CD4-positive, alpha-beta T cell treated with Interleukin-6 for 4 hours (primary cell): ENCODE measurements around the gene KLHDC8A.

Experiments used
- DNase-seq: peaks from one replicate; pipeline ENCODE4 v3.0.0-alpha.2; 2020; ENCODE audit warnings: mixed read lengths

The KLHDC8A gene

DNA sequence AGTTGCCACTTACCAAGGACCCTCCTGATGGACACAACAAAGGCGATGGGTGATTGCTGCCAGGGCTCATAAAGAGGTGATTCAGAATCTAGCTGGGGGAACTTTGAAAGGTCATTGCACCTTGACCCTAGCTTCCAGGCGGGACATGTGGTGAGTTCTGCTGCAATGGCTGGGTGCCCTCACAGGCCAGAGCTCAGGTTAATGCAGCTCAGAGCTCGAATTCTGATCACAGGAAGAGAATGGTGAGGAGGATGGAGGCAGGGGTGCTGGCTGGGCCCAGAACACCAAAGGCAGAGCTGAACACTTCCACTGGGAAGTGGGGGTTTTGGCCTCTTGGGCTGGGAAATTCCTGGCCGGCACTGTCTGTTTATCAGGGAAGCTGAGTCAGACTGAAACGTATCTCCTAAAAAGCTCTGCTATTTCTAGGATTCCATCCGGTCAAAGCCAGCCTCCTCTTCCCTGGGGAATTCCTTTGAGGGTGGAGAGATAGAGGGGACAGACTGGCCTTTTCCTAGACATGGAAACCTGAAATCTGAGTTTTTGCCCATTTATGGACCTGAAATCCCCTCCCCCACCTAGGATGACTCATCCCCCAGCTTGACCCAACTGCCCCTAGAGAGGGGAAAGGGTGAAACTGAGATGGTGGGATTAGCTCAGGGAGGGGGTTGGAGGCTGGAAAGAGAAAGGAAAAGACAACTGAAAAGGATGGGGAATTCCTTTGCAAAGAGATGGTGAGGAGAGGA lies 62.4 kb downstream of the KLHDC8A start:
- DNase-seq, result no peak

- no peak for DNase-seq
Measured at GRCh38 chr1:205293350-205294074, 63.2 kb downstream of the KLHDC8A start.

- DNase-seq, result no peak
Measured at GRCh38 chr1:205291596-205291995, 65.1 kb downstream of the KLHDC8A start.

GRCh38 chr1:205287767-205288559 lies 68.8 kb downstream of the KLHDC8A start:
- DNase-seq, result peak; percentile 85

- no peak for DNase-seq
Measured at GRCh38 chr1:205287076-205287475, 69.6 kb downstream of the KLHDC8A start.

DNA sequence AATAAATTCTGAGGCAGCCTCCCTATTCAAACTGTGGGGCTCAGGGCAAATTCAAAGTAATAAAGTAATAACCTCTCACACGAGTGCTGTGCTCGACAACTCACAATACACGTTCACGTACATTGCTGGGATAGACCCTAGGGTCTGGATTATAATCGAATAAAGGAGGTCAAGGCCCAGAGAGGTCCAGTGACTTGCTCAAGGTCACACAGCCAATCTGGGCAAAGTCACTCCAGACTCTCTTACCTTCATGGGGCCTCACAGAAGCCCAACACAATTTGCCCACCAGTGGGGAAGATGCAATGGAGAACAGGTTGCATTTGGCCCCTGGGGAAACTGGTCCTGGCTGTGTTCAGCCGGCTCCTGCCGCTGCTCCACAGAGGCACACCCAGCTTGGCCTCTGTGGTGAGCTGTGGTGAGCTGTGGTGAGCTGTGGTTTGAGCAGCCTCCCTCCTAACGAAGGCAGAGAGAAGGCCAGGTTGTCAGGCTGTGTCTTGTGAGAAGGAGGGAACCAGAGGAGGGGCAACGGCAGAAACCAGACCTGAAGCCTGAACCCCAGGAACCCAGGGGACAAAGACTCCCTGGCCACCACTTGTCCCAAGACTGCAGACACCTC lies 70.3 kb downstream of the KLHDC8A start:
- DNase-seq, result peak; percentile 73
